Tibial nerve (tissue), 4 donors: ENCODE measurements around the gene MBLAC1. TPM values are rescaled to one million over a fixed set of nuclear protein-coding genes. Genes with fewer than 3 reads are reported as not detected.
A peak's percentile ranks its signal among the peaks of the same experiment; 100 is the strongest.

ENCODE experiments used
- DNase-seq, 2 donors: peaks; one replicate each; pipeline ENCODE4 v3.0.0-alpha.2; 2019; ENCODE audit warnings: low spot score in 2 of 2
- H3K27ac ChIP-seq, 4 donors: fragments of 200-600 bp; sonication (generic) in 3 of 4; one replicate each; pipeline ENCODE4 v1.5.1; 2017 to 2019; ENCODE audit warnings: mild to moderate bottlenecking in 1 of 4
- H3K27me3 ChIP-seq, 2 donors: fragments of 200-600 bp; sonication (generic) in 1 of 2; one replicate each; pipeline versions ENCODE4 v1.5.1 to v1.6.0; 2017 to 2019
- H3K36me3 ChIP-seq, 3 donors: fragments of 200-600 bp; sonication (generic); one replicate each; pipeline ENCODE4 v1.5.1; 2018 to 2019
- H3K4me1 ChIP-seq, 4 donors: fragments of 200-600 bp; sonication (generic) in 3 of 4; one replicate each; pipeline ENCODE4 v1.5.1; 2017 to 2019
- H3K4me3 ChIP-seq, 4 donors: fragments of 200-600 bp; sonication (generic) in 3 of 4; one replicate each; pipeline ENCODE4 v1.5.1; 2017 to 2019; ENCODE audit warnings: mild to moderate bottlenecking in 1 of 4, moderate library complexity in 1 of 4
- H3K9me3 ChIP-seq, 4 donors: fragments of 200-600 bp; sonication (generic) in 3 of 4; one replicate each; pipeline ENCODE4 v1.5.1; 2017 to 2019
- EP300 ChIP-seq, 2 donors: sonication (generic); formaldehyde crosslinking; IDR thresholded peaks; one replicate each; pipeline ENCODE4 v1.6.1; 2017; ENCODE audit warnings: antibody characterized with exemption in 2 of 2, mild to moderate bottlenecking in 1 of 2
- POLR2A ChIP-seq, 2 donors: fragments of 450-650 bp; IDR thresholded peaks; one replicate each; pipeline ENCODE4 v1.6.1; 2017; ENCODE audit warnings: antibody characterized with exemption in 2 of 2, mild to moderate bottlenecking in 2 of 2, moderate library complexity in 2 of 2
- WGBS, 2 donors: methylation state at CpG; one replicate each; pipeline ENCODE4 v1.1.5; 2018; 5-methylcytosine and 5-hydroxymethylcytosine counted together
- total RNA-seq, 4 donors: library from RNA; depleted of rRNA; stranded (reverse); fragments of >200 nt; gene quantifications; one replicate each; pipeline ENCODE4 v1.1.0, GENCODE V29; 2016
- TF ChIP-seq, protein P1 (sequence below), 5 experiments: fragments of 200-600 bp in 3 of 5; fragments of 450-650 bp in 2 of 5; sonication (generic) in 3 of 5; IDR thresholded peaks; one replicate each; pipeline ENCODE4 v1.5.1; 2016 to 2019; ENCODE audit warnings: antibody characterized with exemption in 5 of 5, mild to moderate bottlenecking in 3 of 5, moderate library complexity in 2 of 5

MBLAC1 gene
- total RNA-seq, 4 donors from 2014 or later = 3.9 to 9.2 (median 6.9) TPM

DNA sequence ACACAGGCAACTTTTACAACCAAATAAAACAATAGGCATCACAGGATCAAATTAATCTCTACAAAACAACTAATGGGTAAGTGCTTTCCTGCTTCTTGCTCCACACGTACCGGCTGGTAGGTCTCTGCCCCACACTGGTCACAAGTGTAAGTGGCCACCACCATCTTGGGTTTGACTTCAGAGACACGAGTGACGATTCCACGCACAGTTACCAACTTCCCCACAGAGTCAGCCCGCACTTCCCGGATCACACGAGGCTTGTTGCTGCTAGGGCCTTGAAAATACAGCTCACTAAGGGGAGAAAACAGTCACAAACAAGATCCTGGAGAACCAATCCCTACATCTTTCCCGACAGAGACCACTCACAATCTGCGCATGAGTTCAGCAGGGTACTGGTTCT lies 27.9 kb upstream of the MBLAC1 start:
- Histone ChIP-seq H3K4me1 (peaks cover 0 to 37% (median 19%) of the 10 kb centered on the region in 4 donors), H3K9me3 (no peaks in the 10 kb centered on the region), H3K27me3 (no peaks in the 10 kb centered on the region), H3K27ac (no peak overlapping the region), H3K4me3 (peak overlapping the region in 1 of 4 donors; percentile 85), H3K36me3 (peaks cover 7 to 67% (median 39%) of the 10 kb centered on the region in 3 donors)
- TF ChIP-seq, protein P1, sequence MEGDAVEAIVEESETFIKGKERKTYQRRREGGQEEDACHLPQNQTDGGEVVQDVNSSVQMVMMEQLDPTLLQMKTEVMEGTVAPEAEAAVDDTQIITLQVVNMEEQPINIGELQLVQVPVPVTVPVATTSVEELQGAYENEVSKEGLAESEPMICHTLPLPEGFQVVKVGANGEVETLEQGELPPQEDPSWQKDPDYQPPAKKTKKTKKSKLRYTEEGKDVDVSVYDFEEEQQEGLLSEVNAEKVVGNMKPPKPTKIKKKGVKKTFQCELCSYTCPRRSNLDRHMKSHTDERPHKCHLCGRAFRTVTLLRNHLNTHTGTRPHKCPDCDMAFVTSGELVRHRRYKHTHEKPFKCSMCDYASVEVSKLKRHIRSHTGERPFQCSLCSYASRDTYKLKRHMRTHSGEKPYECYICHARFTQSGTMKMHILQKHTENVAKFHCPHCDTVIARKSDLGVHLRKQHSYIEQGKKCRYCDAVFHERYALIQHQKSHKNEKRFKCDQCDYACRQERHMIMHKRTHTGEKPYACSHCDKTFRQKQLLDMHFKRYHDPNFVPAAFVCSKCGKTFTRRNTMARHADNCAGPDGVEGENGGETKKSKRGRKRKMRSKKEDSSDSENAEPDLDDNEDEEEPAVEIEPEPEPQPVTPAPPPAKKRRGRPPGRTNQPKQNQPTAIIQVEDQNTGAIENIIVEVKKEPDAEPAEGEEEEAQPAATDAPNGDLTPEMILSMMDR (IDR thresholded peaks at IDR 0.05) = no peak
- TF ChIP-seq EP300 (IDR thresholded peaks at IDR 0.05) = no peak
- TF ChIP-seq POLR2A (IDR thresholded peaks at IDR 0.05) = no peak
- WGBS, 2 donors = 84 to 88% methylated on average over 10 of the region's 10 CpGs
- no peak for DNase-seq

DNA sequence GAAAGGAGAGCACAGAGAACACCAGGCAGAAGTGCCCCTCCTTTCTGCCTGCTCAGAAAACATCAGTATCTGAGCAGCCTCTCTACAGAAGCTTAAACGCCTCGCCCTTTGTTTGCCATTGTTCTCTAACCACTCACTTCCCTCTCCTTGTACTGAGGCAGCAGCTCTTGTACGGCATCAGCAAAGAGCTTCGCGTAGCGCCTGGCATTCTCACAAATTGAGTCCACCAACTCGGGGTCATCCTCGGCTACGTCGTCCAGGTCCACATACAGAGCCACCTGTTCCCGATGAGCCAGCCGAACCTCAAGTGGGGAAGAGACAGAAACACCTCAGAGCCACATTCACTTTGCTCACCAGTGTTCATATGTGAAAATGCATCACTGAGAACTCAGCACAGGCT lies 27.3 kb upstream of the MBLAC1 start:
- H3K27ac ChIP-seq = peak overlapping the region in 3 of 4 donors; percentile 76 to 96 (median 86)
- H3K36me3 ChIP-seq = peaks cover 3 to 67% (median 41%) of the 10 kb centered on the region in 3 donors
- TF ChIP-seq EP300 (IDR thresholded peaks at IDR 0.05) (no peak), POLR2A (IDR thresholded peaks at IDR 0.05) (no peak)
- TF ChIP-seq, protein P1 (IDR thresholded peaks at IDR 0.05) = no peak

DNA sequence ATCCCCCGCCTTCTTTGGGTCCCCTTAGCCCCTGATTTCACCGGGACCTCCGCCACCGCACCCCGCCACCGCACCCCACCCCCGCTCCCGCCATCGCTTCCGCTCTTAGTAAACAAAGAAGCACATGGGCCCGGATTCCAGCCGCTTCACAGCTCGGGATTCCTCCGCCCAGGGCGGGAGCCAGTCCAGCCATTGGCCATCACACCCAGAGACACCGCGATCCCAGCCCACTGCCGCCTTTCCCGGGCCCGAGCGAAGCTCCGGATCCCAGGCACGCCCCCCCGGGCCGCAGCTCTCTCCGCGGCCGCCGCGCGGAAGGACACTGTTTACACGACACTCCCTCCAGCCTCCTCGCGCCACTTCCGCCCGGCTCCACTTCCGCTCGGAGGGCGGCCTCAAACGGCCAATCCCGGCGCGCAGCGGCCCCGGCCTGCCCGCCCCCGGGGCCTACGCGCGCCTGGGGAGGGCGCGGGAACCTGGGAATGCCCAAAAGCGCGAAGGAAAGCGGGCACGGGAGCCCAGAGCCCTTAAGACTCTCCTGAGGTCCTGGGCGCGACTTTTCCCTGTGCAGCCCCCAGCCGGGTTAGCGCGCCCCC lies 26.2 kb upstream of the MBLAC1 start:
- WGBS, 2 donors = 0 to 1% methylated on average over 29 to 46 of the region's 61 CpGs
- DNase-seq = peak; percentile 86 to 89
- H3K4me1 ChIP-seq = peaks cover 0 to 35% (median 19%) of the 10 kb centered on the region in 4 donors
- H3K27ac ChIP-seq = peak overlapping the region; percentile 76 to 96 (median 87)
- peaks cover 0 to 67% (median 41%) of the 10 kb centered on the region in 3 donors for H3K36me3 ChIP-seq
- no peaks in the 10 kb centered on the region for H3K27me3 ChIP-seq
- H3K4me3 ChIP-seq = peak overlapping the region; percentile 62 to 99 (median 74)
- TF ChIP-seq EP300 (IDR thresholded peaks at IDR 0.05) = peak; percentile 76 to 96
- peak in 1 of 2 donors; percentile 15 for TF ChIP-seq POLR2A (IDR thresholded peaks at IDR 0.05)
- TF ChIP-seq, protein P1 (IDR thresholded peaks at IDR 0.05) = peak in 2 of 5 experiments; percentile 41 to 62
- no peaks in the 10 kb centered on the region for H3K9me3 ChIP-seq

More for the DNA sequence above, 27.3 kb upstream of the MBLAC1 start:
- peak overlapping the region; percentile 62 to 99 (median 74) for H3K4me3 ChIP-seq
- no peaks in the 10 kb centered on the region for H3K27me3 ChIP-seq
- H3K9me3 ChIP-seq = no peaks in the 10 kb centered on the region
- peaks cover 0 to 35% (median 19%) of the 10 kb centered on the region in 4 donors for H3K4me1 ChIP-seq
- no peak for DNase-seq
- 64% methylated on average over 12 of the region's 12 CpGs for WGBS, 2 donors

DNA sequence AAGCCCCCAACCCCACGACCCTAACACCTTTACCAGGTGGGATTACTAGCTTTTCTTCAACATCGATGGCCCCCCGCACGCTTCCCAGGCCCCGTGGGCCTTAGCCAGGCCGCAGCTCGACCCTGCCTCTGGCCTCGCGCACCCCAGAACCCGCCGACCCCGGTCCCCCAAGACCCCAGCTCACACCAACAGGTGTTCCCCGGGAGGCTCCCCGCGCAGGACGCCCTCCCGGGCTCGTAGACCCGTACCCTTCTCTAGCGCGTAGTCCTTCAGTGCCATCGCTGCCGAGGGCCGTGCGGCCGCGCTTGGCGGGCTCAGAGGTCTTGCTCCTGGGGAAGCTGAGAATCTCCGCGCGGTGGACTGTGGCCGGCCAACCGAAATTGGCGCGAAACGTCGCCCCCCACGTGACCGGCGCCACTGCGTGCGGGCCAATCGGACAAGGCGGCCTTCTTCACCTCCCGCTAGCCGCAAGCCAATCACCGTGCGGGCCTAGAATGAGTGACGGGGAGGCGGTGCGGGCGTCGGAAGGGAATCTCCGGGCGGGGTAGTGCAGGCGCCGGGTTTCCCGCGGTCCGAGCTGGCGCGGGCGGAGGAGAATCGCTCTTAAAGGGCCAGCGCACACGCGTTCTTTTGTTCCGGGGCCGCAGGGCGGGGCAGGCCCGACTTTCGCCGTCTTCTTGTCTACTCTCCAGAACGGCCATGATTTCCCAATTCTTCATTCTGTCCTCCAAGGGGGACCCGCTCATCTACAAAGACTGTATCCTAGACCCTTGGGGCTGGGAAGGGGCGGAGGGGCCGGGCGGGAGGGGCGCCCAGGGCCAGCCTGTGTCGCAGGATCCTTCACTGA lies 25.5 kb upstream of the MBLAC1 start, which contains the start of the genes AP4M1 and MCM7:
Gene AP4M1, plus strand, starts transcription at position 628 of the 847 bp plus-strand sequence. Its CDS starts 72 bp downstream, at position 700.
Gene MCM7, minus strand, starts transcription at position 382 of the 847 bp plus-strand sequence. Its CDS starts 103 bp downstream, at position 279.
- Histone ChIP-seq H3K4me1 (peaks cover 0 to 35% (median 19%) of the 10 kb centered on the region in 4 donors), H3K27ac (peak within 1 kb of the TSS; percentile 76 to 98 (median 92)), H3K9me3 (no peaks in the 10 kb centered on the region), H3K36me3 (peaks cover 0 to 67% (median 34%) of the 10 kb centered on the region in 3 donors), H3K4me3 (peak within 1 kb of the TSS; percentile 62 to 99 (median 74)), H3K27me3 (no peaks in the 10 kb centered on the region)
- DNase-seq = peak; percentile 96 to 97
- TF ChIP-seq POLR2A (IDR thresholded peaks at IDR 0.05) (peak in 1 of 2 donors; percentile 43), EP300 (IDR thresholded peaks at IDR 0.05) (peak; percentile 49 to 81)
- TF ChIP-seq, protein P1 (IDR thresholded peaks at IDR 0.05) = peak in 2 of 5 experiments; percentile 11 to 26
- 0 to 1% methylated on average over 49 to 55 of the region's 80 CpGs for WGBS, 2 donors
